ENCODE measurements around the gene PNPLA7. TPM values are rescaled to one million over a fixed set of nuclear protein-coding genes. Genes with fewer than 3 reads are reported as not detected.
"Not testable (repeated sequence)": the region's sequence is repeated elsewhere in the genome, so short reads cannot be mapped to it uniquely, and the experiment has no call there.

PNPLA7 gene
- total RNA-seq, 1 donor from 2014 or later: 32.1 TPM

DNA sequence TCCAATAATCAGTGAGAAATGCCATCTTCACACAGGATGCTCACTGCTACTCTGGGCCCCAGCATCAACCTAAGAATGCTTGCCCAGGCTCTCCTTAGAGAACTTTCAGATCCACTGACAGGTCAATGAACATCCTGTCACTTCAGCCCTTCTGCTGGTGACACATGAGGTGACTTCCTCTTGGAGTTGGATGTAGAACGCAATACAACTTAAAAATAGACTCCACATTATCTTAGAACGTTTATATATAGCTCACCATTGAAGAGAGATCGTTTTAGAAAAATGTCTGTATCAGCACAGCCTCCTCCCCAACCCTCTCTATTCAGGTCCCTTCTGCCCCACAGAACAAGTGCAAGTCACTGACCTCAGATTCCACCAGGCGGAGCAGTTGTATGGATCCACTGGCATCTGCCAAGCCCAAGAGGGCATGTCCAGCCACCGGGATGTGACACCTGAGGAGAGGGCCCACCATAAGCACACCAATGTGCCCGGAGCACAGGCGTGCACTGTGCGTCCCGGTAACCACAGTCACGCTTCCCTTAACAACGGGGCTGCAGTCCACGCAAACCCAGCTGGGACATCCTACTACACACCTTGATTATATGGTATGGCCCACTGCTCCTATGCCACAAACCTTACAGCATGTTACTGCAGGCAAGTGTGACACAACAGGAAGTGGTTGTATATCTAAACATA lies 25.7 kb upstream of the PNPLA7 start:
- no peak for DNase-seq (ENCODE audit: low spot score)

DNA sequence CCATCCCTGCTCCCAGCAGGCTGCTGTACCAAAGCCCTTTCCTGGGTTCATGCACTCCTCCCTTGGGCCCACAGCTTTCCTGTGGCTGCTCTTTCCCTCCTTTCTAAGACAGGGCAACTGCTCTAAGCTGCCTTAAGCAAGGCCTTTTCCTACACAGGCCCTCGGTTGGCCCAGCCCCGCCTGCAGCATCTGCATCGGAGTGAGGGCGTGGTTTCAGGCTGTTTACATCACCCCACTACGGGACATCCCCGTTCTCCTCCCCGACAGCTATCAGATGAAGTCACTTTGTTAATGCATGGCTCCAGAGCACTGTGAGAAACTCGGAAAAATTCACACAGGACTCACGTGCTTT lies 25.1 kb upstream of the PNPLA7 start:
- no peak for DNase-seq (ENCODE audit: low spot score)

DNA sequence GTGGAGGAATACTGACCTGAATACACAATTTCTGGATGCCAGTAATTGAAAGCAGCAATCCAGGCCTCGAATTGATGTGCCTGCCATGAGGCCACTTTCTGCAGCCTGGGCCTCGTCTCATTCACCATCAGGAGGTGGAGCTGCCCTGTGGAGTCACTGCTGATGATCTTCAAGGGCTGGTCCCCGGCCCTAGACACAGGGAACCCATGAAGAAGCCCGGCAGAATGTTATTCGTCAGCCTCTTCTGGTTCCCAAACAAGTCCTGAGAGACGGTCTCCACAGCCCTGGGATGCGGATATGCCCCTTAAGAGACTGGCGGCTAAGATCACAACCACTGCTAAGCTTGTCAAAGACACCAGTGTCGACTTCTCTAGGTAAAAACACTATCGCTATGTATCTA lies 24.0 kb upstream of the PNPLA7 start:
- DNase-seq (ENCODE audit: low spot score): no peak

DNA sequence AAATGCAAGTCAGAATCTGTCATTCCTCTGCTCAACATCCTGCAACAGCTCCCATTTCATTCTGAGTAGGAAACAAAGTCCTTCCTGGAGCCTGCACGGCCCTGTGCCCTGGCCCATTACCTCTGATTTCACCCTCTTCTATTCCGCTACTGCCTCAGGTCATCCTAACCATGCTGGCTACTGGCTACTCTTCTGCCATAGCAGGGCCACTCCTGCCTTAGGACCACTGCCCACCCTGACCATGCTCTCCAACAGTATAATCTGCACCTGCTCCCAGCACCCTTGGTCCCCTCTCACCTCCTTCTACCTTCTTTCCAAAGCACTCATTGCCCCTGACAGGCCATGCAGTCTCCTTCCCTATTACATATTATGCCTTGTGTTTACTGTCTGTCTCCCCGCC lies 20.4 kb upstream of the PNPLA7 start:
- DNase-seq (ENCODE audit: low spot score): no peak

DNA sequence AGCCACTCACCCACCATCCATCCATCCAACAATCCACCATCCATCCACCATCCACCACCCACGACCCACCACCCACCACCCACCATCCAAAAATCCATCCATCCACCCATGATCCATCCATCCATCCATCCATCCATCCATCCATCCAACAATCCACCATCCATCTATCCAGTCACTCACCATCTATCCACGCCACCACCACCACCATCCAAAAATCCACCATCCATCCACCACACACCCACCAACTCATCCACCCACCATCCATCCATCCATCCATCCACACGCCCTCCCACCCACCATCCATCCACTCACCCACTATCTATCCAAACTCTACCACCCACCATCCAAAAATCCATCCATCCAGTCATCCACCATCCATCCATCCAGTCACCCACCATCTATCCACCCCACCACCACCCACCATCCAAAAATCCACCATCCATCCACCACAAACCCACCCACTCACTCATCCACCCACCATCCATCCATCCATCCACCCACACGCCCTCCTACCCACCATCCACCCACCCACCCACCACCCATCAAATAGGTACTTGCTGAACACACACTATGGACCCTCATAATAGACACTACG lies 19.5 kb upstream of the PNPLA7 start:
- no peak for DNase-seq (ENCODE audit: low spot score)

DNA sequence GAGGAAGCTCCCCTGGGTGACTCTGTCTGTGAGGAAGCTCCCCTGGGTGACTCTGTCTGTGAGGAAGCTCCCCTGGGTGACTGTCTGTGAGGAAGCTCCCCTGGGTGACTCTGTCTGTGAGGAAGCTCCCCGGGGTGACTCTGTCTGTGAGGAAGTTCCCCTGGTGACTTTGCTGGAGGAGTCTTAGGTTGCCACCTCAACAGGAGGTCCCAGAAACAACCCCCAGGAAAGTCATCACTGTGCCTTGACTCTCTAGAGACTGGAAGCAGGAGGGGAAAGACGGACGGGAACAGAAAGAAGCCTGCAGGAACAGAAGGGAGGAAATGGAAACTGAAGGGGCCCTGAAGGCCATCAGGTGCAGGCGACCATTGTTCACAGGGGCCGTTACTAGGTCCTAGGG lies 18.2 kb upstream of the PNPLA7 start:
- not testable (repeated sequence) for DNase-seq (ENCODE audit: low spot score)

DNA sequence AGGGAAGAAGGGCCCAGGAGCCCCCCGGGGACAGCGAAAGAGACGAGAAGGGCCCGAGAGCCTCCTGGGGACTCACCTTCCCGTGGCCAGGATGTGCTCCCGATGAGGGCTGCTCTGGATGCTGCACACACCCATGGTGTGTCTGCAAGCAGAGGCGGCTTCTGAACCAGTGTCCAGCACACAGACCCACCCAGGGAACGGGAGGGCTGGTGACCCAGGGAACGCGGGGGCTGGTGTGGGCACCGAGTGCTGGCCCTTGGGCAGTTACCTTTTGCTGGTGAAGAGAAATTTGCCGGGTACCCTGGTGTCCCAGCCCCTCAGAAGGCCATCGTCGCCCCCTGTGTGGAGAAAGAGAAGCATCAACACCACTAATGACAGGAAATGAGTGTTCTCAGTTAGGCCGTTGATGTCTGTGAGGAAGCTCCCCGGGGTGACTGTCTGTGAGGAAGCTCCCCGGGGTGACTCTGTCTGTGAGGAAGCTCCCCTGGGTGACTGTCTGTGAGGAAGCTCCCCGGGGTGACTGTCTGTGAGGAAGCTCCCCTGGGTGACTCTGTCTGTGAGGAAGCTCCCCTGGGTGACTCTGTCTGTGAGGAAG lies 14.7 kb upstream of the PNPLA7 start:
- no peak for DNase-seq (ENCODE audit: low spot score)

DNA sequence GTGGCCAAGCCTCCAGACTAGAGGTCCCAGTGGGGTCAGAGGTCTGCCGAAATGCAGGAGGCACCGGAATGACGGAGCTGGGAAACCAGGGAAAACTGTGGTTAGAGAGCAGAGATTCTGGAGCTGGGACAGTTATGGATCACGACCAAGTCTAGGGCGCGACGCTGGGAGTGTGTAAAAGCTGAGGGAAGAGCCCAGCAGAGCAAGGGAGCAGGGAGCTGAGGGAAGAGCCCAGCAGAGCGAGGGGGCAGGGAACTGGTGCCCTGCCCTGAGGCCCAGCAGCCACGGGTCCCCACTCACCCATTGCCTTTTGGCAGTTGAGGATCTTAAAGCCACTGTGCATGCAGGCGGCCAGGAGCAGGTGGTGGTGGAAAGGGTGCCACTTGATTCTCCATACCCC lies 13.9 kb upstream of the PNPLA7 start:
- DNase-seq (ENCODE audit: low spot score): no peak

DNA sequence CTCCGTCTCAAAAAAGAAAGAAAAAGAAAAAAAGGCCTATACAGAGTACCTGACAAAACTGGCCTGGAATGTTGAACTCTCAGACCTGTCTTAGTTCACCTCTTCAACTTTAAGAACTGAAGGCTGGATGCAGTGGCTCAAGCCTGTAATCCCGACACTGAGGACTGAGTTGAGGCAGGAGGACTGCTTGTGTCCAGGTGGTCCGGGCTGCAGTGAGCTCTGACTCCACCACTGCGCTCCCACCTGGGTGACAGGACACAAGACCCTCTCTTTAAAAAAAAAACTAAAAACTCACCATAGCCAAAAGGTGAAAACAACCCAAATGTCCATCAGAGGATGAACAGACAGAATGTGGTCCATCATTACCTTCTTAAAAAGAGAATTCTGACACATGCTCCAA lies 7.9 kb upstream of the PNPLA7 start:
- DNase-seq (ENCODE audit: low spot score): no peak

DNA sequence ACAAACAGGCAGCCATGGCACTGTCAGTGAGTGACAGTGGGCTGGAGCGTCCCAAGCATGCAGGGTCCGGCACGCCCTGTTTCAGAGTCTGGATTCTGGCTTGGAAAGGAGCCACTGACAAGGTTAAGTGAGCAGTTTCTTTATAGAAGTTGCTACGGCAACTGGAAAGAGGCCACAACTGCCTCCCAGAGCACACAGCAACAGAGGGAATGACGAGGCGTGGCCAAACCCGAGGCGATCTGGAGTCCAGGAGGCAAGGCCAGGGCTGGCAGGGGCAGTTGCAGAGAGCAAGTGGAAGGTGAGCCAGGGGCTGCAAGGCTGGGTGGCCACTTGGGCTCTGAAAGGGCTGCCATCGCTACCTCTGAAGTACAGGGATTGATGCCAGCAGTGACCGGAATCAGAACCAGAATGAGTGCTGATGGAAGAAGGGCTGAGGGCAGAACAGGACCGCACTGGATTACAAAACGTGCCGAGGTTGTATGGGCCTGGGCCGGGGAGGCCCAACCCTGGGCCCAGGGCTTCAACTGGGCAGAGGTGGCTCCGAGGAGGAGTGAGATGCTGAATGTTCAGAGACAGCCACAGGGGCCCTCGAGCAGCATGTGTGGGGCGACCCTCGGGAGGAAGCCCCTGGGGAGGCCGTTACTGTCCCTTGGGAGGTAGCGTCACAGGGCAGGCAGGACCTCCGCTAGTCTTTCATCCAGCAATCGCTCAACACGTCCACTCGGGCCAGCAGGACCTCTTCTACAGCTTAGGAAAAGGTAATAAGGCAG lies 6.1 kb upstream of the PNPLA7 start:
- DNase-seq (ENCODE audit: low spot score): no peak

DNA sequence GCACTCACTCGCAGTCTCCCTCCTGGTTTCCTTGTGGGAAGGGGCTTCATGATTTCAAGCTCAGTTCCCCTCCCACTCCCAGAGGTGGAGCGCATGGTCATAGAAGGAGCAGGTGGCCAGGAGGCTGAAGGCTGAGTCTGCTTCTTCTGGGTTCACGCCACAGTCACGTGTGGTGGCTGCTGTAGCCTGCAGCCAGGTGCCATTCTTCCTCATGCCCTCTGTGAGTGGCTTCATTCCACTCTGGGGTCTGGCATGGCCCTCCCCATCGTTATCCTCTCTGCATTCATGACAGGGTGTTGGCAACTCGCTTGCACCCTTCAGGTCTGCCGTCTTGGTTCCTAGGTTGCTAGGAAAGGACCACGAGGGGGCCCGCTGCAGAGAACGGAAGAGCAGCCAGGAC lies 5.0 kb upstream of the PNPLA7 start:
- DNase-seq (ENCODE audit: low spot score): no peak

DNA sequence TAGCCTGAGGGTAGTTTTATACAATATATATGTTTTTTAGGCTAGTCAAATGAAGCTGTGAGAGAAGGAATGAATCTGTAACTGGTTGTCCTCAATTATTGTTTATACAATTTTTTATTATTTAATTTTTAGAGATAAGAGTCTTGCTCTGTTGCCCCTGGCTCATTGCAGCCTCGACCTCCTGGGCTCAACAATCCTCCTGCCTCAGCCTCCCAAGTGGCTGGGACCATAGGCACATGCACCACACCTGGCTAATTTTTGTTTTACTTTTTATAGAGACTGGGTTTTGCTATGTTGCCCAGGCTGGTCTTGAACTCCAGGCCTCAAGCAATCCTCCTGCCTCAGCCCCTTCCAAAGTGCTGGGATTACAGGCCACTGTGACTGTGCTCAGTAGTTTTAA lies 4.1 kb upstream of the PNPLA7 start:
- DNase-seq (ENCODE audit: low spot score): no peak

DNA sequence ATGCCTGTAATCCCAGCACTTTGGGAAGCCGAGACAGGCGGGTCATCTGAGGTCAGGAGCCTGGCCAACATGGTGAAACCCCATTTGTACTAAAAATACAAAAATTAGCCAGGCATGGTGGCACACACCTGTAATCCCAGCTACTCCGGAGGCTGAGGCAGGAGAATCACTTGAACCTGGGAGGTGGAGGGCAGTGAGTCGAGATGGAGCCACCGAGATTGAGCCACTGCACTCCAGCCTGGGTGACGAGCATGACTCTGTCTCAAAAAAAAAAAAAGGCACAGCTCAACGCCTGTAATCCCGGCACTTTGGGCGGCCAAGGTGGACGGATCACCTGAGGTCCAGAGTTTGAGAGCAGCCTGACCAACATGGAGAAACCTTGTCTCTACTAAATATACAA lies 3.5 kb upstream of the PNPLA7 start:
- DNase-seq (ENCODE audit: low spot score): not testable (repeated sequence)

DNA sequence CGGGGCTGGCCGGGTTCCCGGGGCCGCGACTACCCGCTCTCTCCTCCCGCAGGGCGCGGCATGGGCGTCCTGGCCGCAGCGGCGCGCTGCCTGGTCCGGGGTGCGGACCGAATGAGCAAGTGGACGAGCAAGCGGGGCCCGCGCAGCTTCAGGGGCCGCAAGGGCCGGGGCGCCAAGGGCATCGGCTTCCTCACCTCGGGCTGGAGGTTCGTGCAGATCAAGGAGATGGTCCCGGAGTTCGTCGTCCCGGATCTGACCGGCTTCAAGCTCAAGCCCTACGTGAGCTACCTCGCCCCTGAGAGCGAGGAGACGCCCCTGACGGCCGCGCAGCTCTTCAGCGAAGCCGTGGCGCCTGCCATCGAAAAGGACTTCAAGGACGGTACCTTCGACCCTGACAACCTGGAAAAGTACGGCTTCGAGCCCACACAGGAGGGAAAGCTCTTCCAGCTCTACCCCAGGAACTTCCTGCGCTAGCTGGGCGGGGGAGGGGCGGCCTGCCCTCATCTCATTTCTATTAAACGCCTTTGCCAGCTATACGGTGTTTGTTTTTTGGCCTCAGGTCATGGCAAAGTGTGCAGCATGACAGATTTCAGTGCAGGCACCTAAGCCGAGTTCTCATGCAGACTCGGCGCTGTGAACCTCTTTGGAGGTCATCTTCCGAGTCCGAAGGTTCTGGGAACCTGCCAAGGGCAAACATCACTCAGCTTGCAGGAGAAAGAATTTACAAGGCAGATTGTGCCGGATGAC lies 2.0 kb upstream of the PNPLA7 start:
- DNase-seq (ENCODE audit: low spot score): no peak

DNA sequence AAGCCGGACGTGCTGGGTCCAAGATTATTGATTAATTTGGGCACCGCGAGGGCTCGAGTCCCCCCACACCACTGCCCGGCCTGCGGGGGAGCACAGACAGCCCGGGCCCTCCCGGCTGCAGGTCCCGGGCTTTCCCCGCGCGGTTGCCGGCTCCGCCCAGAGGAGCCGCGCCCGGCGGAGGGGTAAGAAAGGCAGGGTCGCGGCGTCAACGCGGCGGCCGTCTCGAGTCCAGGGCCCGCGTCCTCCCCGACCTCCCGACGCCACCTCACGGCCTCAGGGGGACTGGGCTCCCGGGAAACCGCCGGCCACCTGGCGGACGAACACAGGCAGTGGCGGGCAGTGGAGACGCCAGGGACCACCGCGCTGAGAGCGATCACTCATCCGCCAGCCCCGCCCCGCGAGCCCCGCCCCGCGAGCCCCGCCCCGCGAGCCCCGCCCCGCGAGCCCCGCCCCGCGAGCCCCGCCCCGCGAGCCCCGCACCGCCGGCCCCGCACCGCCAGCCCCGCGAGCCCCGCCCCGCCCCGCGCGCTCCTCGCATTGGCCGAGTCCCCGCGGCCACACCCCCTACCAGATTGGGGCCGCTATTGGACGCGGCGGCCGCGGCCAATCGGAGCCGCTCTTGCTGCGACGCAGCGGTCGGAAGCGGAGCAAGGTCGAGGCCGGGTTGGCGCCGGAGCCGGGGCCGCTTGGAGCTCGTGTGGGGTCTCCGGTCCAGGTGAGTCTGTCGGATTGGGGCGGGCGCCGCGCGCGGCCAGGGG lies 1.2 kb upstream of the PNPLA7 start, which contains the start of gene MRPL41:
Gene MRPL41, plus strand, starts transcription at position 616 of the 758 bp plus-strand sequence. CDS start 203 bp downstream, outside the sequence.
- DNase-seq (ENCODE audit: low spot score): peak; percentile 96

DNA sequence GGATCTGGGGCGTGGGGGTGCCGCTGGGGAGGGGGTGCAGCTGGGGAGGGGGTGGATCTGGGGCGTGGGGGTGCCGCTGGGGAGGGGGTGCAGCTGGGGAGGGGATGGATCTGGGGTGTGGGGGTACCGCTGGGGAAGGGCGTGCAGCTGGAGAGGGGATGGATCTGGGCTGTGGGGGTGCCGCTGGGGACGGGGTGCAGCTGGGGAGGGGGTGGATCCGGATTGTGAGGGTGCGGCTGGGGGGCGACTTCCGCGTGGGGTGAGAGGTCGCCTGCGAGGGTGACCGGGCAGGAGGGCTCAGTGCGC lies 709 bp upstream of the PNPLA7 start:
- not testable (repeated sequence) for DNase-seq (ENCODE audit: low spot score)

DNA sequence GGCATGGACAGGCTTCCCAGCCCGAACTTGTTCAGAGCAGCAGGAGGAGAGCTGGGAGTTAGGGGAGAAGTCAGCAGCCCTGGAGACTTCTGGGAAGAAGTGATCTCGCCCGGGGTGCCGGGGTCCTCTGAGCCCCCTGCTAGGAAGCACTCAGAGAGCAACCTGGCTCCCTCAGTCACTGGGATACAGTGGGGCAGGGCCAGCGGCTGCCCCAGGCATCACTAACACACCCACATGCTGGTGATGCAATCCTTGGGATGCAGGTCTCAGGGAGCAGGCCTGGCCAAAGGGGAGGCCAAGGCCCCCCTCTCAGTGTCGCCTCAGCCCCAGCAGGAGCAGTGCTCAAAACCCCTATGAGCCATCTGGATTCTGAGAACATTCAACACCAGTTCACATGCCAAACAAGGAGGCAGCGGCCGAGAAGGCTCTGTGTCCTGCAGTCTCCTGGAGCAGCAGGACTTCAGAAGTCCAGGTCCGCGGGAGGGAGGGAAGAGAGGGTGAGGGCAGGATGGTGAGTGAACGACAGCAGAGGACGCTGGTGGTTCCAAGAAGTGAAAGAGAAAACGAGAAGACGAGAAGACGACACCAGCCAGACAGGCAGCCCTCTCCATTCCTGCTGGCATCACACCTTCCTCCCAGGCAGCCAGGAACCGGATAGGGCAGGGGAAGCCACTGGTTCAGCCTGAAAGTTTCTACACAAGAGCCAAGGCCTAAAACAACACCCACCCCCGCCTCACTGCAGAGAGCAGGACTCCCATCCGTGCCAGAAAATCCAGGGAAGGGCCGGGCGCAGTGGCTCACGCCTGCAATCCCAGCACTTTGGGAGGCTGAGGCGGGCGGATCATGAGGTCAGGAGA lies 2.3 kb downstream of the PNPLA7 start:
- no peak for DNase-seq (ENCODE audit: low spot score)

DNA sequence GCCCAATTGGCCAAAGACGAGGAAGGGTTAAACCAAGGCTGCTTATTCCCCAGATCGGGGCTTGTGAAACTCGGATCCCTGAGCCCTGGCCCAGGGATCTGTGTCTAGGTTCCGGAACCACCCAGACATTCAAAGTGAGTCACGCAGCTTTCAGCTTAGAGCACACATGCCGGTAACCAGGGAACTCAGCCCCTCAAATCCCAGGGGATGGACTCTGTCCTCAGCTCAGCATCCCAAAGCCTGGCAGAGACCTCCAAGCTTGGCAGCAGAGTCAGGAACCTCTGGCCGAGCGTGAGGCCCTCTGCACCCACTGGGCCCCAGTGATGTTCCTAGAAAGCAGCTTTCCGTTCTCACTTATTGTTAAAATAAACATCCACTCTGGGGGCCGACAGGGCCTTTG lies 5.1 kb downstream of the PNPLA7 start:
- DNase-seq (ENCODE audit: low spot score): no peak

DNA sequence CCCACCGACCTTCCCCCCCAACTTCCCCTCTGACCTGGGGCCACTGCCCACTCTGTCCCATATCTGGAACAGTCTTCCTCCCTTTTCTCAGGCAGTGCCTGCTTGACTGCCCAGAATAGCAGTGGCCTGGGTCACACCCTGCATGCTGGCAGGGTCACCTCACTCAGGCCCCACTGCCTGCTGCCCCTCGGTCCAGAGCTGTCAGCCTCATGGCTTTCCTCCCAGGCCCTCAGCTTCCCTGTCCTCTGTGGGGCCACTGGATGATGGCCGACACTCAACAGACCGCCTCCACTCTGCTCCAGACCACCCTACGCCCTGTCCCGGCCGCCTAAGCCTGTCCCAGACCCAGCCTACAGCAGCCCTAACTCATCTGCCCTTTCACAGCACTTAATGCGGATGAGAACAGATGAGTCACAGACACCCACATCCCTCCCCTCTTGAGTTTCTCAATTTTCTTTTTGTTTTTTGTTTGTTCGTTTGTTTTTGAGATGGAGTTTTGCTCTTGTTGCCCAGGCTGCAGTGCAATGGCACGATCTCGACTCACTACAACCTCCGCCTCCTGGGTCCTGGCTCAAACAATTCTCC lies 5.9 kb downstream of the PNPLA7 start:
- no peak for DNase-seq (ENCODE audit: low spot score)
